ENCODE measurements around the gene MYEOV. TPM values are rescaled to one million over a fixed set of nuclear protein-coding genes. Genes with fewer than 3 reads are reported as not detected.

MYEOV gene
- total and polyA plus RNA-seq, 9 of the 15 experiments (the other 6 are each of a cell fraction or from before 2014, with no cell fraction given) = 10.2 to 133 (median 32.2) TPM

DNA sequence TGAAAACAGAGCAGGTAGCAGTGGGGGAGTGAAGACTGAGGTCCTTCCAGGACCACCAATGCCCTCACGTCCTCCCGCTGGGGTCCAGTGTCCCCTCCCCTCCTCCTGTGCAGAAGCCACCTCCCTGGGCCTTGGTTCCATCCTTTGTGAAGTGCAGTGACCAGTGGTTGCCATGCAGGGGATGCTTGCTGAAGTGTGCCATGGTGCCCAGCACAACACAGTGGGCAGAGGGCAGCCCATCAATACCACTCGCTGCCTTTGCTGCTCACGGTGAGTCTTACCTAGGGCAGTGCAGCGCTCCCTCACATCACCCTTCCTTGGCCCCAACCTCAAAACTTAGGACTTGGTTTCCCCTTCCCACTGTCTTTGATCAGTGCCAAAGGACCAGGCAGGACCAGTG lies 12.9 kb downstream of the MYEOV start:
- H4K20me1 ChIP-seq (replicated peaks; ENCODE audit: control insufficient read depth, insufficient read depth, low read length) = peaks cover 10% of the 10 kb centered on the region
- in situ Hi-C loops (cut with MboI) = no loop called here
- H3K27ac ChIP-seq (ENCODE audit: extremely low read depth, low read depth, low read length) = no peak overlapping the region
- ChIA-PET POLR2A (interaction anchor here (0.7 to 1.5 kb wide), 4 partner anchors 9 to 207 kb away, joined by 4 to 7 read pairs (median 4); no protein-coding TSS in a partner anchor), CTCF (ENCODE audit: low intra/inter-chr PET ratio) (no interaction called here)
- peaks cover 27% of the 10 kb centered on the region for H3K79me2 ChIP-seq (ENCODE audit: control insufficient read depth, insufficient read depth, low read length)
- no TSS peak for BruUV-seq (replicated peaks)
- DNase-seq (ENCODE audit: extremely low read depth in 1 of 4, low spot score in 3 of 4) (no peak), ATAC-seq (no peak), FAIRE-seq (no peak)
- no peak overlapping the region for H3K9ac ChIP-seq (ENCODE audit: insufficient read depth in 1 of 2, low read depth in 2 of 2, low read length in 2 of 2)
- no peak overlapping the region for H3K4me3 ChIP-seq
- 68% methylated on average over 5 of the region's 5 CpGs for WGBS (ENCODE audit: insufficient coverage, low coverage, missing lambda C conversion rate)
- intact Hi-C loops (cut with micrococcal nuclease) = no loop called here
- no peaks in the 10 kb centered on the region for H3K27me3 ChIP-seq (ENCODE audit: control insufficient read depth in 2 of 2, insufficient read depth in 2 of 2, low read length in 2 of 2)
- no peaks in the 10 kb centered on the region for H3K9me3 ChIP-seq (replicated peaks; ENCODE audit: control insufficient read depth, insufficient read depth, low read depth, low read length)
- peaks cover 11 to 15% of the 10 kb centered on the region in 2 experiments for H3K4me1 ChIP-seq (replicated peaks in 1 of 2; ENCODE audit: control insufficient read depth in 2 of 2, insufficient read depth in 2 of 2, low read length in 2 of 2)
- H3K4me2 ChIP-seq (ENCODE audit: insufficient read depth, low read length) = no peak overlapping the region
- peaks cover 4% of the 10 kb centered on the region for H3K9me1 ChIP-seq (ENCODE audit: control insufficient read depth, insufficient read depth, low read length)
- H3K36me3 ChIP-seq (ENCODE audit: control insufficient read depth, insufficient read depth, low read length) = no peaks in the 10 kb centered on the region; the same call in 2 of the 3 replicates
- no peak overlapping the region for H2AFZ ChIP-seq (ENCODE audit: low read depth, low read length)
- TF ChIP-seq SPI1 (IDR thresholded peaks at IDR 0.05; ENCODE audit: borderline replicate concordance, low read depth, low read length) (no peak), NFIX (CRISPR knock-in tag; IDR thresholded peaks at IDR 0.05; ENCODE audit: low read depth) (no peak), MCM3 (IDR thresholded peaks at IDR 0.05) (no peak), ASH1L (IDR thresholded peaks at IDR 0.05; ENCODE audit: borderline replicate concordance, low read depth, partially characterized antibody) (no peak), SMARCA4 (IDR thresholded peaks at IDR 0.05) (no peak), ZMIZ1 (IDR thresholded peaks at IDR 0.05; ENCODE audit: low read depth in 2 of 2, low read length in 2 of 2) (no peak), TAF15 (IDR thresholded peaks at IDR 0.05; ENCODE audit: low read depth, low read length) (no peak), ZNF695 (CRISPR knock-in tag; IDR thresholded peaks at IDR 0.05) (no peak), CBX3 (IDR thresholded peaks at IDR 0.05; ENCODE audit: borderline replicate concordance in 1 of 2, low read length in 2 of 2) (no peak), ETV5 (CRISPR knock-in tag; IDR thresholded peaks at IDR 0.05; ENCODE audit: low read depth) (no peak), YY1 (IDR thresholded peaks at IDR 0.05; ENCODE audit: borderline replicate concordance in 1 of 3, control insufficient read depth in 1 of 3, extremely low read depth in 1 of 3, insufficient read depth in 3 of 3, insufficient read length in 1 of 3, insufficient replicate concordance in 2 of 3, low read depth in 1 of 3, low read length in 2 of 3) (no peak), NONO (IDR thresholded peaks at IDR 0.05; ENCODE audit: low read depth in 2 of 2, low read length in 1 of 2) (no peak)
- TF ChIP-seq, protein P1, sequence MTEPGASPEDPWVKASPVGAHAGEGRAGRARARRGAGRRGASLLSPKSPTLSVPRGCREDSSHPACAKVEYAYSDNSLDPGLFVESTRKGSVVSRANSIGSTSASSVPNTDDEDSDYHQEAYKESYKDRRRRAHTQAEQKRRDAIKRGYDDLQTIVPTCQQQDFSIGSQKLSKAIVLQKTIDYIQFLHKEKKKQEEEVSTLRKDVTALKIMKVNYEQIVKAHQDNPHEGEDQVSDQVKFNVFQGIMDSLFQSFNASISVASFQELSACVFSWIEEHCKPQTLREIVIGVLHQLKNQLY (CRISPR knock-in tag; conservative IDR thresholded peaks at IDR 0.05) = no peak
- TF ChIP-seq, protein P2, sequence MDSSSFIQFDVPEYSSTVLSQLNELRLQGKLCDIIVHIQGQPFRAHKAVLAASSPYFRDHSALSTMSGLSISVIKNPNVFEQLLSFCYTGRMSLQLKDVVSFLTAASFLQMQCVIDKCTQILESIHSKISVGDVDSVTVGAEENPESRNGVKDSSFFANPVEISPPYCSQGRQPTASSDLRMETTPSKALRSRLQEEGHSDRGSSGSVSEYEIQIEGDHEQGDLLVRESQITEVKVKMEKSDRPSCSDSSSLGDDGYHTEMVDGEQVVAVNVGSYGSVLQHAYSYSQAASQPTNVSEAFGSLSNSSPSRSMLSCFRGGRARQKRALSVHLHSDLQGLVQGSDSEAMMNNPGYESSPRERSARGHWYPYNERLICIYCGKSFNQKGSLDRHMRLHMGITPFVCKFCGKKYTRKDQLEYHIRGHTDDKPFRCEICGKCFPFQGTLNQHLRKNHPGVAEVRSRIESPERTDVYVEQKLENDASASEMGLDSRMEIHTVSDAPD (CRISPR knock-in tag; IDR thresholded peaks at IDR 0.05) = no peak
- TF ChIP-seq, protein P3, sequence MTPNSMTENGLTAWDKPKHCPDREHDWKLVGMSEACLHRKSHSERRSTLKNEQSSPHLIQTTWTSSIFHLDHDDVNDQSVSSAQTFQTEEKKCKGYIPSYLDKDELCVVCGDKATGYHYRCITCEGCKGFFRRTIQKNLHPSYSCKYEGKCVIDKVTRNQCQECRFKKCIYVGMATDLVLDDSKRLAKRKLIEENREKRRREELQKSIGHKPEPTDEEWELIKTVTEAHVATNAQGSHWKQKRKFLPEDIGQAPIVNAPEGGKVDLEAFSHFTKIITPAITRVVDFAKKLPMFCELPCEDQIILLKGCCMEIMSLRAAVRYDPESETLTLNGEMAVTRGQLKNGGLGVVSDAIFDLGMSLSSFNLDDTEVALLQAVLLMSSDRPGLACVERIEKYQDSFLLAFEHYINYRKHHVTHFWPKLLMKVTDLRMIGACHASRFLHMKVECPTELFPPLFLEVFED (CRISPR knock-in tag; conservative IDR thresholded peaks at IDR 0.05) = no peak

Data from K562 (cell line).